GM18873 (cell line): ENCODE results near the gene CHL1.

Source experiments
- ATAC-seq: cut with Tn5 transposase; IDR thresholded peaks from one replicate; pipeline ENCODE4 v1.9.1; 2021; ENCODE audit warnings: mild to moderate bottlenecking, moderate library complexity, moderate number of reproducible peaks; ENCODE audit not compliant: unreplicated experiment, low FRiP score

Gene CHL1

DNA sequence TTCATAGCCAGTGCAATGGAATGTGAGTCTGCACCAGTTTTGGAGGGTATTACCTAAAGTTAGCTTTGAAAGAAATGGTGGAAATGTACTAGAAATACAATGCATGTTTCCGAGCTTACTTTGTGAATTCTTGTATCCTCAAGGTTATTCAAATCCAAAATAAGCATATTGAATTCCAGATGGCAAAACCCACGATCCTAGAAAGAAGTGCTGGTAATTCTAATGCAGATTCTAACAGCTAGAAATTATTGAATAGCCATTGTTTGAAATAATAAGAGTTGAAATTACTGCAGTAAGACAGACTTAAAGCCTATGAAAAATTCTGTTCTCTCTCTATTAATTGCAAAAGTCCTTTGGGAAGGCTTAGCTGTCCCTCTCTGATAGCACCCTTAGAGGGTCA, 258.4 kb downstream of the CHL1 start:
- ATAC-seq = no peak

DNA sequence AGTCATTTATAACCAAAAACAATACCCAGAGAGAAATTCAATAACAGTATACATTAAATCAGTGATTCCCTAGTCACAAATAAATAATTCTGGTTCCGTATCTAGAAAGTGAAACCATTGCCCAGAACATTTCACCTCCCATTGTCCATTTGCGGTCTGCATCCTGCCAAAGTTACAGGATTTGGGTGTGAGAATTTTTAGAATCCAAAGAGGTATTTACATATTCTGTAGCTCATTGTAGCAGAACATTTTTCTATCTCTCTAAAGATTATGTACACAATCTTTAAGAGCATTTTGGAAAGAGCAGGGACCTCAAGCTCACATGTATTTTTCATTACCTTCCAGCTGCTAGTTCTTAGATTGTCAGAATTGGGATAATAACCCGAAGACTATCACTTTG, 261.6 kb downstream of the CHL1 start:
- no peak for ATAC-seq

DNA sequence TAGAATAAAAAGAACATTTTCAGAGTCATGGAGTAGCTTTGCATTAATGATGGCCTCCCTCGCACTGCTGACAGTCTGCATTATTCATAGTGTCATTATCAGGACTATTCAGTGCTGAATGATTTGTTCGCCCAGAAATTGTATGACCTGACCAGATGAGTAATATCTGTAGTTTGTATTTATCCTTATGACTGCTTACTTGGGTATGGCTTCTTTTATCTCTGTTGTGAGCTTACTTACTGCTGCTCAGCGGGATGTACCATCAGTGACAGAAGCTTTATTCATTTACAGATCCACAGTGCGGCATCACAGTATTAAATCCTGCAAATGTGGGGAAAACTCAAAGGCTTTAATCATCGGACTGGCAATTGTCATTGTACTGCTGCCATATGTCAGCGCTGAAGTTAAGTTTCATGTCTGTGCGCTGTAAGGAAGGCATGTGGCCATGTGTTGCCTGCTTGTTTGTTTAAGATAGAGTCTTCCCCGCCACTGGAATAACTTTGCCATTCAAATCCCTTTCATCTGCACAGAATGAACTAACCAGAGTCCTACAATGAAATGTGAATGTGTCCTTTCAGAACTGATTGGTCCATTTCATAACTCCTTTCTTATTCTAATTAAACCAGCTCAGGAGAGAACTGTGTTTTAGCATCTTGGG, 262.2 kb downstream of the CHL1 start:
- no peak for ATAC-seq
